Measurements from ENCODE around the gene MNS1. TPM values are rescaled to one million over a fixed set of nuclear protein-coding genes. Genes with fewer than 3 reads are reported as not detected.

The MNS1 gene
- polyA plus RNA-seq, 3 donors: 0.03 to 0.29 TPM; not detected in 1

- no CpG with 5 or more reads among the region's 2 CpGs for WGBS (ENCODE audit: insufficient coverage)
- Mint-ChIP-seq H3K4me3 (no peak overlapping the region), H3K9me3 (peaks cover 0 to 4% (median 2%) of the 10 kb centered on the region in 7 donors), H3K27ac (no peak overlapping the region), H3K27me3 (ENCODE audit: low read depth in 3 of 3) (no peaks in the 10 kb centered on the region), H3K4me1 (no peaks in the 10 kb centered on the region), H3K36me3 (peaks cover 3 to 4% of the 10 kb centered on the region in 2 donors)
- Histone ChIP-seq H3K4me1 (ENCODE audit: control insufficient read depth in 1 of 2, insufficient read depth in 2 of 2, low read length in 2 of 2) (no peaks in the 10 kb centered on the region), H2AFZ (ENCODE audit: insufficient read depth, low read depth, low read length, poor library complexity, severe bottlenecking) (no peak overlapping the region), H3K27ac (ENCODE audit: low read depth in 1 of 2, low read length in 2 of 2) (no peak overlapping the region), H3K79me2 (ENCODE audit: insufficient read depth, low read length) (no peaks in the 10 kb centered on the region), H4K20me1 (ENCODE audit: insufficient read depth, low read length) (no peaks in the 10 kb centered on the region), H3K4me3 (replicated peaks in 1 of 3; ENCODE audit: low read depth in 2 of 3, low read length in 3 of 3) (no peak overlapping the region), H3K36me3 (replicated peaks in 1 of 2; ENCODE audit: control insufficient read depth in 1 of 2, insufficient read depth in 2 of 2, low read length in 2 of 2) (no peaks in the 10 kb centered on the region), H3K4me2 (replicated peaks; ENCODE audit: extremely low read depth, low read length, poor library complexity, severe bottlenecking) (no peak overlapping the region), H3K27me3 (ENCODE audit: control insufficient read depth in 2 of 2, insufficient read depth in 2 of 2, low read length in 2 of 2) (no peaks in the 10 kb centered on the region), H3K9me3 (replicated peaks in 1 of 2; ENCODE audit: control insufficient read depth in 1 of 2, insufficient read depth in 1 of 2, low read length in 2 of 2) (no peaks in the 10 kb centered on the region), H3K9ac (ENCODE audit: insufficient read depth, low read length, poor library complexity, severe bottlenecking) (no peak overlapping the region)
- intact Hi-C loops (cut with micrococcal nuclease): no loop called here
- TF ChIP-seq, protein P1, sequence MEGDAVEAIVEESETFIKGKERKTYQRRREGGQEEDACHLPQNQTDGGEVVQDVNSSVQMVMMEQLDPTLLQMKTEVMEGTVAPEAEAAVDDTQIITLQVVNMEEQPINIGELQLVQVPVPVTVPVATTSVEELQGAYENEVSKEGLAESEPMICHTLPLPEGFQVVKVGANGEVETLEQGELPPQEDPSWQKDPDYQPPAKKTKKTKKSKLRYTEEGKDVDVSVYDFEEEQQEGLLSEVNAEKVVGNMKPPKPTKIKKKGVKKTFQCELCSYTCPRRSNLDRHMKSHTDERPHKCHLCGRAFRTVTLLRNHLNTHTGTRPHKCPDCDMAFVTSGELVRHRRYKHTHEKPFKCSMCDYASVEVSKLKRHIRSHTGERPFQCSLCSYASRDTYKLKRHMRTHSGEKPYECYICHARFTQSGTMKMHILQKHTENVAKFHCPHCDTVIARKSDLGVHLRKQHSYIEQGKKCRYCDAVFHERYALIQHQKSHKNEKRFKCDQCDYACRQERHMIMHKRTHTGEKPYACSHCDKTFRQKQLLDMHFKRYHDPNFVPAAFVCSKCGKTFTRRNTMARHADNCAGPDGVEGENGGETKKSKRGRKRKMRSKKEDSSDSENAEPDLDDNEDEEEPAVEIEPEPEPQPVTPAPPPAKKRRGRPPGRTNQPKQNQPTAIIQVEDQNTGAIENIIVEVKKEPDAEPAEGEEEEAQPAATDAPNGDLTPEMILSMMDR (IDR thresholded peaks at IDR 0.05): peak; percentile 49
- DNase-seq: no peak
Measured at GRCh38 chr15:56428821-56429458, 36.0 kb downstream of the MNS1 start.

GRCh38 chr15:56425976-56426375 is 39.0 kb downstream of the MNS1 start:
- Mint-ChIP-seq H3K27me3 (ENCODE audit: low read depth in 3 of 3) (no peaks in the 10 kb centered on the region), H3K4me1 (no peaks in the 10 kb centered on the region), H3K27ac (no peak overlapping the region), H3K9me3 (peaks cover 0 to 5% (median 2%) of the 10 kb centered on the region in 7 donors), H3K36me3 (peaks cover 3 to 4% of the 10 kb centered on the region in 2 donors), H3K4me3 (no peak overlapping the region)
- H3K4me2 ChIP-seq (replicated peaks; ENCODE audit: extremely low read depth, low read length, poor library complexity, severe bottlenecking): no peak overlapping the region
- H2AFZ ChIP-seq (ENCODE audit: insufficient read depth, low read depth, low read length, poor library complexity, severe bottlenecking): no peak overlapping the region
- no peak overlapping the region for H3K27ac ChIP-seq (ENCODE audit: low read depth in 1 of 2, low read length in 2 of 2)
- H3K4me3 ChIP-seq (replicated peaks in 1 of 3; ENCODE audit: low read depth in 2 of 3, low read length in 3 of 3): no peak overlapping the region
- H3K9ac ChIP-seq (ENCODE audit: insufficient read depth, low read length, poor library complexity, severe bottlenecking): no peak overlapping the region
- H3K36me3 ChIP-seq (replicated peaks in 1 of 2; ENCODE audit: control insufficient read depth in 1 of 2, insufficient read depth in 2 of 2, low read length in 2 of 2): no peaks in the 10 kb centered on the region
- no peak for DNase-seq
- WGBS (ENCODE audit: insufficient coverage): 100% methylated on average over 1 of the region's 1 CpG
- H3K27me3 ChIP-seq (ENCODE audit: control insufficient read depth in 2 of 2, insufficient read depth in 2 of 2, low read length in 2 of 2): no peaks in the 10 kb centered on the region
- intact Hi-C loops (cut with micrococcal nuclease): no loop called here
- no peaks in the 10 kb centered on the region for H3K79me2 ChIP-seq (ENCODE audit: insufficient read depth, low read length)
- TF ChIP-seq, protein P1 (IDR thresholded peaks at IDR 0.05): no peak
- no peaks in the 10 kb centered on the region for H4K20me1 ChIP-seq (ENCODE audit: insufficient read depth, low read length)
- H3K9me3 ChIP-seq (replicated peaks in 1 of 2; ENCODE audit: control insufficient read depth in 1 of 2, insufficient read depth in 1 of 2, low read length in 2 of 2): no peaks in the 10 kb centered on the region
- H3K4me1 ChIP-seq (ENCODE audit: control insufficient read depth in 1 of 2, insufficient read depth in 2 of 2, low read length in 2 of 2): no peaks in the 10 kb centered on the region
